ENCODE results near the gene UBE2L5.

DNA sequence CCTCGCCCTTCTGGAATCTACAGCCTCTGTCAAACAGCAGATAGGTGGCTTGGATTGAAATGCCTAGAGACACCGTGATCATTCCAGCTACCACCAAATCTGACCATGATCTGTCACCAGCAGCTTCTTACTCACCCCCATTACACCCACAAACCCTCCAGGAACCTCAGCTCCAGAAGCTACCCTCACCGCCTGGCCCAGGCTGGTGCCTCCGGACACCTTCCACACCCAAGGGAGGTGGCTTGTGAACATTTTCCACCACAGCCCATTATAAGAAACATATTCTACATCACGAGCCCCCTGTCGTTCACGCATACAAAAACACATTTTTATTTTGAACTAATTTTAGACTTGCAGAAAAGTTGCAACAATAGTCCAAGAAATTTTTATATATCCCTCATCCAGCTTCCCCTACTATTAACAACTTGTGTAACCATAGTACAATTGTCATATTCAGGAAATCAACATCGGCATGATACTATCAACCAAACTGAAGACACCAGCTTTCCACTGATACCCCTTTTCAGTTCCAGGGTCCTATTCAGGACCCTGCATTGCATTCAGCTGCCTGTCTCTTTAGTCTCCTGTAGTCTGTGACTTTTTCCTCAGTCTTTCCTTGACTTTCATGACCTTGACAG is 15.4 kb upstream of the UBE2L5 start:
- TF ChIP-seq EZH2 (IDR thresholded peaks at IDR 0.05) = no peak
- no peak for TF ChIP-seq POLR2AphosphoS5 (IDR thresholded peaks at IDR 0.05; ENCODE audit: borderline replicate concordance, low read depth, low read length)
- TF ChIP-seq FOXP2 (optimal IDR thresholded peaks at IDR 0.05; ENCODE audit: control extremely low read depth, extremely low read length, insufficient read depth) = no peak

Data from SK-N-MC (cell line).